IMR-90 (cell line): ENCODE results near the gene CTR9. TPM values are rescaled to one million over a fixed set of nuclear protein-coding genes. Genes with fewer than 3 reads are reported as not detected.

ENCODE experiments used
- ATAC-seq: fragments of 200-7000 bp; cut with Tn5 transposase; 2 replicates; pipeline ENCODE4 v1.9.1; 2020; ENCODE audit warnings: low read depth, mild to moderate bottlenecking, moderate library complexity
- BruUV-seq: library from RNA; stranded (reverse); fragments of 400-500 nt; replicated peaks from 2 replicates; lab custom pipeline; 2021; lab: Mats Ljungman, UMichigan
- CTCF ChIA-PET: fragments of 300-600 bp; formaldehyde crosslinking; extraction: SDS; loops from one replicate; lab custom pipeline; 2021; ENCODE audit warnings: antibody characterized with exemption; lab: Yijun Ruan, JAX
- POLR2A ChIA-PET: fragments of 300-600 bp; sonication (Branson Sonifier 250); formaldehyde crosslinking; loops from one replicate; lab custom pipeline; 2022; ENCODE audit warnings: antibody characterized with exemption; ENCODE audit not compliant: unreplicated experiment; lab: Charles Lee
- DNase-seq: peaks from one replicate; pipeline ENCODE4 v3.0.0; 2013
- H2AFZ ChIP-seq: replicated peaks from 2 replicates; pipeline ENCODE3; 2013; ENCODE audit warnings: low read length, mild to moderate bottlenecking; ENCODE audit not compliant: poor library complexity
- H2AK5ac ChIP-seq: 2 replicates; pipeline ENCODE4 v1.6.1; 2013; ENCODE audit warnings: low read depth, low read length, inconsistent platforms
- H2AK9ac ChIP-seq: replicated peaks from 2 replicates; pipeline ENCODE3; 2013; ENCODE audit warnings: mild to moderate bottlenecking, low read depth, low read length, moderate library complexity; ENCODE audit not compliant: poor library complexity
- H2BK120ac ChIP-seq: 2 replicates; pipeline ENCODE4 v1.6.1; 2013; ENCODE audit warnings: low read depth, low read length, inconsistent platforms
- H2BK15ac ChIP-seq: 3 replicates; pipeline ENCODE4 v1.6.1; 2013; ENCODE audit warnings: low read depth, low read length, inconsistent platforms
- H2BK20ac ChIP-seq: 2 replicates; pipeline ENCODE4 v1.6.1; 2013; ENCODE audit warnings: low read depth, mild to moderate bottlenecking, inconsistent platforms, low read length, moderate library complexity
- H2BK5ac ChIP-seq: 2 replicates; pipeline ENCODE4 v1.6.1; 2013; ENCODE audit warnings: mild to moderate bottlenecking, low read depth, low read length, inconsistent platforms; ENCODE audit not compliant: poor library complexity, severe bottlenecking
- H3K14ac ChIP-seq: replicated peaks from 2 replicates; pipeline ENCODE4 v1.6.1; 2013; ENCODE audit warnings: low read depth, low read length, inconsistent platforms
- H3K18ac ChIP-seq: 2 replicates; pipeline ENCODE4 v1.6.1; 2013; ENCODE audit warnings: low read depth, low read length, control low read depth
- H3K23ac ChIP-seq: 2 replicates; pipeline ENCODE4 v1.6.1; 2013; ENCODE audit warnings: low read depth, low read length, inconsistent platforms
- H3K27ac ChIP-seq: 2 replicates; pipeline ENCODE4 v1.5.1; 2013; ENCODE audit warnings: mild to moderate bottlenecking, control low read depth, low read length; ENCODE audit not compliant: insufficient read depth
- H3K27me3 ChIP-seq: 2 replicates; pipeline ENCODE4 v1.6.1; 2013; ENCODE audit warnings: low read length; ENCODE audit not compliant: control insufficient read depth, insufficient read depth
- H3K36me3 ChIP-seq: 2 replicates; pipeline ENCODE4 v1.6.1; 2013; ENCODE audit warnings: low read length, mixed read lengths; ENCODE audit not compliant: control insufficient read depth, insufficient read depth
- H3K4ac ChIP-seq: 2 replicates; pipeline ENCODE4 v1.6.1; 2013; ENCODE audit warnings: low read depth, low read length, inconsistent platforms
- H3K4me1 ChIP-seq: 2 replicates; pipeline ENCODE4 v1.6.1; 2013; ENCODE audit warnings: low read length, mixed read lengths; ENCODE audit not compliant: control insufficient read depth, insufficient read depth
- H3K4me2 ChIP-seq: 2 replicates; pipeline ENCODE4 v1.6.1; 2013; ENCODE audit warnings: low read depth, mild to moderate bottlenecking, control low read depth, low read length, moderate library complexity
- H3K4me3 ChIP-seq: 2 replicates; pipeline ENCODE4 v1.5.1; 2013; ENCODE audit warnings: low read depth, mild to moderate bottlenecking, control low read depth, low read length, moderate library complexity; ENCODE audit not compliant: insufficient read depth
- H3K56ac ChIP-seq: 2 replicates; pipeline ENCODE4 v1.6.1; 2013; ENCODE audit warnings: low read length, inconsistent platforms; ENCODE audit not compliant: insufficient read depth; ENCODE audit errors: extremely low read depth
- H3K79me1 ChIP-seq, 2 experiments: 2 replicates each; pipeline ENCODE4 v1.6.1; 2013; ENCODE audit warnings: low read length in 2 of 2, inconsistent platforms in 1 of 2, low read depth in 1 of 2
- H3K9ac ChIP-seq: 2 replicates; pipeline ENCODE4 v1.6.1; 2013; ENCODE audit warnings: low read depth, low read length, control low read depth
- H3K9me1 ChIP-seq: 2 replicates; pipeline ENCODE4 v1.6.1; 2013; ENCODE audit warnings: low read length, inconsistent platforms; ENCODE audit not compliant: insufficient read depth
- H3K9me3 ChIP-seq: 2 replicates; pipeline ENCODE4 v1.6.1; 2013; ENCODE audit warnings: low read length; ENCODE audit not compliant: control insufficient read depth, insufficient read depth
- H4K20me1 ChIP-seq: 2 replicates; pipeline ENCODE4 v1.6.1; 2013; ENCODE audit warnings: low read length, inconsistent platforms; ENCODE audit not compliant: insufficient read depth
- H4K5ac ChIP-seq: 2 replicates; pipeline ENCODE4 v1.6.1; 2013; ENCODE audit warnings: mild to moderate bottlenecking, low read depth, low read length, control low read depth
- H4K8ac ChIP-seq, 2 experiments: 2 replicates each; pipeline ENCODE4 v1.6.1; 2013; ENCODE audit warnings: low read depth in 2 of 2, low read length in 2 of 2, control low read depth in 1 of 2, inconsistent platforms in 1 of 2
- H4K91ac ChIP-seq: 2 replicates; pipeline ENCODE4 v1.6.1; 2013; ENCODE audit warnings: low read depth, low read length, inconsistent platforms; ENCODE audit not compliant: insufficient read depth
- CEBPB ChIP-seq: IDR thresholded peaks from 2 replicates; pipeline ENCODE4 v1.6.1; 2012; ENCODE audit warnings: low read depth, low read length, improper control_type of control experiment
- CTCF ChIP-seq: conservative IDR thresholded peaks from 2 replicates; pipeline ENCODE4 v1.5.1; 2012; ENCODE audit warnings: mild to moderate bottlenecking, low read depth, low read length, improper control_type of control experiment
- FOS ChIP-seq: fragments of 150-350 bp; IDR thresholded peaks from 2 replicates; pipeline ENCODE4 v1.6.1; 2016; ENCODE audit warnings: low read depth, low read length
- MAFK ChIP-seq: IDR thresholded peaks from 2 replicates; pipeline ENCODE4 v1.6.1; 2012; ENCODE audit warnings: low read depth, low read length, improper control_type of control experiment
- MAZ ChIP-seq: IDR thresholded peaks from 2 replicates; pipeline ENCODE4 v1.6.1; 2012; ENCODE audit warnings: low read depth, mild to moderate bottlenecking, low read length, improper control_type of control experiment, moderate library complexity, borderline replicate concordance
- MXI1 ChIP-seq: IDR thresholded peaks from 2 replicates; pipeline ENCODE4 v1.6.1; 2012; ENCODE audit warnings: low read depth, mild to moderate bottlenecking, low read length, moderate library complexity, borderline replicate concordance
- NFE2L2 ChIP-seq: fragments of 150-350 bp; IDR thresholded peaks from 2 replicates; pipeline ENCODE4 v1.6.1; 2016; ENCODE audit warnings: low read depth, mild to moderate bottlenecking, low read length
- POLR2A ChIP-seq: IDR thresholded peaks from 2 replicates; pipeline ENCODE4 v1.6.1; 2012; ENCODE audit warnings: mild to moderate bottlenecking, low read depth, low read length
- RAD21 ChIP-seq: IDR thresholded peaks from 2 replicates; pipeline ENCODE4 v1.6.1; 2012; ENCODE audit warnings: low read length, improper control_type of control experiment
- RCOR1 ChIP-seq: IDR thresholded peaks from 2 replicates; pipeline ENCODE4 v1.6.1; 2012; ENCODE audit warnings: mild to moderate bottlenecking, low read length, improper control_type of control experiment; ENCODE audit not compliant: insufficient replicate concordance
- SMC3 ChIP-seq: fragments of 150-350 bp; IDR thresholded peaks from 2 replicates; pipeline ENCODE4 v1.6.1; 2016; ENCODE audit warnings: low read depth, mild to moderate bottlenecking, antibody characterized with exemption, low read length, moderate library complexity
- USF2 ChIP-seq: fragments of 150-350 bp; IDR thresholded peaks from 2 replicates; pipeline ENCODE4 v1.6.1; 2017; ENCODE audit warnings: mild to moderate bottlenecking, antibody characterized with exemption, low read length, low read depth
- WGBS, 2 experiments: methylation state at CpG; one replicate each; pipeline versions ENCODE4 v1.1.5 to v1.1.7; 2013; ENCODE audit warnings: missing lambda C conversion rate in 2 of 2; ENCODE audit not compliant: insufficient read length in 1 of 2; ENCODE audit errors: extremely low coverage in 2 of 2; 5-methylcytosine and 5-hydroxymethylcytosine counted together
- dilution Hi-C: fragments of 300-500 bp; cut with HindIII; formaldehyde crosslinking; loops from one replicate; pipeline ENCODE4 v1.14.3; 2018; ENCODE audit warnings: low sequenced_read_pairs; ENCODE audit not compliant: unreplicated experiment
- in situ Hi-C: fragments of 300-500 bp; cut with MboI; formaldehyde crosslinking; loops from 3 replicates; pipeline ENCODE4 v1.14.3; 2019; ENCODE audit warnings: low sequenced_read_pairs, inconsistent platforms, mixed read lengths
- intact Hi-C: fragments of 100-400 bp; cut with micrococcal nuclease; formaldehyde crosslinking; loops from 2 replicates; pipeline ENCODE4 v1.10.0; 2022
- polyA plus RNA-seq, 3 experiments: library from polyadenylated mRNA; depleted of rRNA; stranded (reverse); fragments of >200 nt; gene quantifications; 2 replicates each; pipeline ENCODE4 v1.2.3, GENCODE V29; 2012; ENCODE audit warnings: low replicate concordance in 1 of 3
- total RNA-seq: library from RNA; depleted of rRNA; stranded (reverse); fragments of >200 nt; gene quantifications from 2 replicates; pipeline ENCODE4 v1.2.3, GENCODE V29; 2012
- TF ChIP-seq, protein P1 (sequence below): fragments of 150-350 bp; IDR thresholded peaks from 2 replicates; pipeline ENCODE4 v1.6.1; 2016; ENCODE audit warnings: low read depth, mild to moderate bottlenecking, low read length, moderate library complexity, borderline replicate concordance

Gene CTR9
- total and polyA plus RNA-seq, 2 of the 4 experiments (the other 2 are of a cell fraction): 16.8 to 37.1 TPM

DNA sequence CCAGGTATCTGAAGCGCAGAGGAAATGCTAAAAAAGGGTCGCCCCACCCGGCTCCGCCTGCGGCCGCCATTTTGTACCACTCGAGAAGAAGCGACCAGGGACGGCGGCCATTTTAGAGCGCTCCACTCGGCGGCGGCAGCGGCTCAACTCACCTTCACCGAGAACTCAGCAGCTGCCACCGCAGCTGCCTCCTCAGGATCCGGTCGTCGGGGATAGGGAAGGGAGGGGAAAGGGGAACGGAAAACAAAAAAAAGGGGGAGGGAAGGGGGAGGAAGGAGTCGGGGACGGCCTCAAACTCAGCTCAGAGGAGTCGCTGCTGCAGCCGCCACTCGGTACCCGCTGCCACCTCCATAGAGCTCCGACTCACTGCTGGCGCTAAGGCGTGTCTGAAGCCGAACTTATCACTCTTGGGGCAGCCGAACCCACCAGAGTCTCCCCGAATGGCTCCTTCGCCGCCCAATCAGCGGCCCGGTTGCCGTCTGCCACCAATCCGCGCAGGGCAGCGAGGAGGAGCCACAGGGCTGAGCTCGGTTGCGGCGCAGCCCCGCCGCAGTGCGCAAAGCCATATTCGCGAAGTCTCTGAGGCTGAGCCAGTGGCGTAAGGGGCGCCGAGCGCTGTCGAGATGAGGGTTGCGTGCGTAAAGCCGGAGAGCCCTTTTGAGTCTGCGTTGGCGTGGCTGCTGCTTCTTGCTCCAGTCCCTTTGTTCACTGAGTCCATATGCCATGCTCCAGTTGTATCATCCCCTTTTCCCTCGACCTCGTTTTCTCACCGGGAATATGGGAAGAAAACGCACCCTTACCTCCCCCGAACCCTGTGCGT lies 57.7 kb downstream of the CTR9 start, which contains the start of gene EIF4G2:
Gene EIF4G2 (minus strand): TSS at position 374 of the 820 bp plus-strand sequence.
- H3K9me3 ChIP-seq: no peaks in the 10 kb centered on the region
- intact Hi-C loops (loop anchor here (1.0 to 5.0 kb wide), 4 partner anchors 50 to 214 kb away; partner anchors contain the start of gene ZBED5), in situ Hi-C loops (no loop called here), dilution Hi-C loops (no loop called here)
- no peaks in the 10 kb centered on the region for H3K27me3 ChIP-seq
- H2BK5ac ChIP-seq: peak within 1 kb of the TSS; percentile 98
- 1% methylated on average over 44 of the region's 65 CpGs; no CpG with 5 or more reads in 1 of the 2 experiments for WGBS, 2 experiments
- H3K9ac ChIP-seq: peak within 1 kb of the TSS; percentile 100
- TSS peak; percentile 16 for BruUV-seq
- DNase-seq (peak; percentile 99), ATAC-seq (peak; percentile 95)
- peak within 1 kb of the TSS; percentile 100 for H2AK9ac ChIP-seq
- peaks cover 16 to 35% of the 10 kb centered on the region in 2 experiments for H3K79me1 ChIP-seq
- H3K36me3 ChIP-seq: peaks cover 26% of the 10 kb centered on the region
- peak within 1 kb of the TSS; percentile 100 for H3K4ac ChIP-seq
- peak within 1 kb of the TSS; percentile 96 for H3K4me3 ChIP-seq
- H3K23ac ChIP-seq: peak within 1 kb of the TSS; percentile 99
- H3K14ac ChIP-seq: peak within 1 kb of the TSS; percentile 100
- peak within 1 kb of the TSS; percentile 53 for H2BK20ac ChIP-seq
- ChIA-PET POLR2A (interaction anchor here (0.6 to 1.8 kb wide), 14 partner anchors 10 to 125 kb away, joined by 3 to 11 read pairs (median 4); partner anchors contain the start of gene ZBED5), CTCF (interaction anchor here (0.6 to 1.1 kb wide), 3 partner anchors 14 to 92 kb away, joined by 3 to 4 read pairs (median 3); no protein-coding TSS in a partner anchor)
- peak within 1 kb of the TSS; percentile 93 for H4K5ac ChIP-seq
- peak within 1 kb of the TSS; percentile 96 for H3K4me2 ChIP-seq
- peak within 1 kb of the TSS; percentile 99 for H2AK5ac ChIP-seq
- H3K56ac ChIP-seq: peak within 1 kb of the TSS; percentile 97
- H4K8ac ChIP-seq: peak within 1 kb of the TSS; percentile 97
- H3K18ac ChIP-seq: peak within 1 kb of the TSS; percentile 91
- no peaks in the 10 kb centered on the region for H3K9me1 ChIP-seq
- peaks cover 4% of the 10 kb centered on the region for H3K4me1 ChIP-seq
- H2BK120ac ChIP-seq: peak within 1 kb of the TSS; percentile 91
- peak within 1 kb of the TSS; percentile 57; the same call in 1 of the 3 replicates for H2BK15ac ChIP-seq
- peaks cover 48% of the 10 kb centered on the region for H4K20me1 ChIP-seq
- H3K27ac ChIP-seq: peak within 1 kb of the TSS; percentile 99
- peak within 1 kb of the TSS; percentile 97 for H4K91ac ChIP-seq
- H2AFZ ChIP-seq: peak within 1 kb of the TSS; percentile 94
- peak; percentile 54 for TF ChIP-seq CEBPB
- no peak for TF ChIP-seq NFE2L2
- no peak for TF ChIP-seq CTCF
- TF ChIP-seq MXI1: peak; percentile 78; the same call in 1 of the 2 replicates
- TF ChIP-seq FOS: no peak
- TF ChIP-seq, protein P1, sequence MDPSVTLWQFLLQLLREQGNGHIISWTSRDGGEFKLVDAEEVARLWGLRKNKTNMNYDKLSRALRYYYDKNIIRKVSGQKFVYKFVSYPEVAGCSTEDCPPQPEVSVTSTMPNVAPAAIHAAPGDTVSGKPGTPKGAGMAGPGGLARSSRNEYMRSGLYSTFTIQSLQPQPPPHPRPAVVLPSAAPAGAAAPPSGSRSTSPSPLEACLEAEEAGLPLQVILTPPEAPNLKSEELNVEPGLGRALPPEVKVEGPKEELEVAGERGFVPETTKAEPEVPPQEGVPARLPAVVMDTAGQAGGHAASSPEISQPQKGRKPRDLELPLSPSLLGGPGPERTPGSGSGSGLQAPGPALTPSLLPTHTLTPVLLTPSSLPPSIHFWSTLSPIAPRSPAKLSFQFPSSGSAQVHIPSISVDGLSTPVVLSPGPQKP: no peak
- no peak for TF ChIP-seq RCOR1
- no peak; the same call in 1 of the 2 replicates for TF ChIP-seq RAD21
- TF ChIP-seq MAFK: no peak
- TF ChIP-seq MAZ: no peak
- peak; percentile 100 for TF ChIP-seq POLR2A
- no peak for TF ChIP-seq USF2
- peak; percentile 15; the same call in 1 of the 2 replicates for TF ChIP-seq SMC3
